HG03139 (cell line): Measurements from ENCODE around the gene ZFPM1.

Experiments
- ATAC-seq: cut with Tn5 transposase; IDR thresholded peaks from one replicate; pipeline ENCODE4 v1.9.1; 2021; ENCODE audit not compliant: unreplicated experiment

Gene ZFPM1

DNA sequence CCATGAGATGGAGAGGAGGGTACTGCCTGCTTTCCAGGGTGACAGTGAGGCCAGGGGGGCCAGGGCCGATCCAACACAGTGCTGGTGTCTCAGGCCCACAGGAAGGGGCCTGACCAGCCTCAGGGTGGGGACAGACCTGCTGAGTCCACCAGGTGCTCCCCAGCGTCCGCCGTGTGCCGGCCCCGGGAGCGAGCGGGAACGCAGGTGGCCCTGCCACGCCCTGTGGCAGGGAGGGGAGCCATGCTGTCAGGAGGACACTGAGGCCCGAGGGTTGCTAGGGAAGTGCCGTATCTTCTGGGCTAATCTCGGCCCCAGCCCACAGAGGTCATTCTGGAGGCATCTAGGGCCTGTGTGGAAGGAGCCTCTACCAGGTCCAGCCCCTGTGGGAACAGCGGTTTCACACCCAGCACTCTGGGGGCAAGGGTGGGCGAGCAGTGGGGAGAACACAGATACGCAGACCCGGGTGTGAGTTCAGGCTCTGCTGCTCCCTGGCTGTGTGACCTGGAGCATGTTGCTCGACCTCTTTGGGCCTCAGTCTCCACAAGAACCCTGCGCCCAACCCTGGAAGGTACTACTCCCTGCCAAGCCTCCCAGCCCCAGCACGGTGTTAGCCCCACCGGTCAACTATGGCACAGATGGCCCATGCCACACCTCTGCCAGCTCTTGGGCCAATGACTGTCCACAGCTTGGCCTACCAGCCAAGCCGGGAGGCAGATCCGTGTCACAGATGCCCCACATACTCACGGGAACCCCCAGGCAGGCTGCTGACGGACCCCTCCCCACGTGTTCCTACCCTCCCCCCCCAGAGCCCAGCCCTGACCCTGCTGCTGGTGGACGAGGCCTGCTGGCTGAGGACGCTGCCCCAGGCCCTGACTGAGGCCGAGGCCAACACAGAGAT is 73.2 kb downstream of the ZFPM1 start:
- ATAC-seq, result no peak

DNA sequence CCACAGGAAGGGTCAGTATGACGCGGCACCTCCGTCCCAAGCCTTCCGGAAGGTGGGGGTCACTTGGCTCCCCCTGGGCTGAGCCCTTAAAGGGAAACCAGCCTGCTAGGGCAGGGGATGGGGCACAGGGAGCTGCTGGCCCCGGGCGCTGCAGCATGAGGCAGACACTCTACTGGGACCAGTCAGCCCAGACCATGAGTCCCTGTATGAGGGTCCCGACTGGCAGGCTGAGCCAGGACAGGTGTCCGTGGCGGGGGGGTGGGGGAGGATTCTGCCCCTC is 73.8 kb downstream of the ZFPM1 start:
- no peak for ATAC-seq

DNA sequence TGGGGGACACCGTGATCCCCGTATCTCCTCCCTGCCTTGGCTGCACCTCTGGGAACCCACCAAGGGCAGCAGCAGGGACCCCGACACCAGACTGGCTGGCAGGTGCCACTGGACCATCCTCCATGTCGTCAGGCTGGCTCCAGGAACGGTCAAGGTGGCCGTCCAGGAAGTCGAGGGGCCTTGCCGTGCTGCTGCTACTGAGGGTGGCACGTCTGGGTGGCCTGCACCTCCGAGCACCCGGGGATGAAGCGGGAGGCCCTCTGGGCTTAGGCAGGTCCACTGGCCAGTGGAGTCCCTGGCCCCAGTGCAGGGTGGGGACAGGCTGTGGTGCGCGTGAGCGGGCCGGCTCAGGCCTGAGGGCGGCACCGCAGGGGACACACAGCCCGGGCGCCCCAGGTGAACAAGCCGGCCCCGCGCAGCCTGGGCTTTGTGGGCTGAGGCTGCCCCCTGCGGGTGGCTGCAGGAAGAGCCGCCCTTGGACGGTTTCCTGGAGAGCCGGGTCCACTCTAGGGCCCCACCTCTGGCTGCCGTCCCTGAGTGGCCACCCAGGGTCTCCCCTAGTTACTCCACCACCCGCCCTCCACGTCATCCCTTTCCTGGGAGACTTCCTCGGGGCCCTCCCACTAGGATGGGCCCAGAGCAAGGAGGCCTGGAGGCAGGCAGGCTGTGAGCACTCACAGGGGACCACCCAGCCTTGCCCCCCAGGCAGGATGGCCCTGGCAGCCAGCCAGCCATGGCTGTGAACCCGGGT is 74.3 kb downstream of the ZFPM1 start:
- ATAC-seq, result no peak

DNA sequence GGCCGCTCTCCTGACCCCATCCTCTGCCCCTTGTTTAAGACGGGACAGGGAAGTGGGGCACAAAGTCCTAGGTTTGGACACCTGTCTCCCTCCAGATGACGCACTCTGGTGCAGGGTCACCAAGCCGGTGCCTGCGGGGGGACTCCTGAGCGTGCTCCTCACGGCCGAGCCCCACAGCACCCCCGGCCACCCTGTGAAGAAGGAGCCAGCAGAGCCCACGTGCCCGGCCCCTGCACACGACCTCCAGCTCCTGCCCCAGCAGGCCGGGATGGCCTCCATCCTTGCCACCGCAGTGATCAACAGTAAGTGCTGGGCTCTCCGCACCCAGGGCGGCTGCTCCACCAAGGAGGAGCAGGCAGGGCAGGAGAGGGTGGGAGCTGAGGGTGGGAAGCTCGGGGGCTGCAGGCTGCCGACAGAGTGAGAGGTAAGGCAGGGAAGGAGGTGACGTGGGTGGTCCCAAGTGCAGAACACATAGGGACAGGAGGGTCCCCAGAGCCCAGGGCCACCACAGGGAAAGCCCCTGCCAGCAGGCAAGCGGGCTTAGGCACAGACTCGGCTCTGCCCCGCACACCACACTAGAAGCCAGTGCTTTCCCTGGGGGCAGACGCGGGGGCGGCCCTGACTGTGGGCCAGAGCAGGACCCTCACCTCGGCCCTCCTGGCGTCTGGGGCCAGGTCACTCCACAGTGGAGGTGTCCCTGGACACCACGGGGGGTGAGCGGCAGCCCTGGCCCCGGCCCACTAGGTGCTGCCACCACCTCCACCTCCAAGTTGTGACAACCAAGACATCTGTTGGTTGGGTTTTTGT is 75.1 kb downstream of the ZFPM1 start:
- no peak for ATAC-seq

DNA sequence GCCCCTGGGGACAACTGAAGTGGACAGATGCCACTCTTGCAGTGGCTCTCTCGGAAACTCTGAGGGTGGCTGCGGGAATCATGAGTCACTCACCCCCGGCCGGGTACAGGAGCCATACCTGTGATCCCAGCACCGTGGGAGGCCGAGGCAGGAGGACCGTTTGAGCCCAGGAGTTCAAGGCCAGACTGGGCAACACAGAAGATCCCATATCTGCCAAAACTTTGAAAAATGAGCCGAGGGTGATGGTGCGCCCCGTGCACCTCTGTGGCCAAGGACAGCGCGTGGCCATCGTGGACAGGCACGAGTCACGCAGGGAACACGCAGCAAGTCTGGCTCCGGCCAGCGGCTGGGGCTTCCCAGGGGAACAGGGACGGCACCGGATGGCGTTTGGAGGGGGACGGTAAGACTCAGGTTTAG is 75.8 kb downstream of the ZFPM1 start:
- no peak for ATAC-seq

DNA sequence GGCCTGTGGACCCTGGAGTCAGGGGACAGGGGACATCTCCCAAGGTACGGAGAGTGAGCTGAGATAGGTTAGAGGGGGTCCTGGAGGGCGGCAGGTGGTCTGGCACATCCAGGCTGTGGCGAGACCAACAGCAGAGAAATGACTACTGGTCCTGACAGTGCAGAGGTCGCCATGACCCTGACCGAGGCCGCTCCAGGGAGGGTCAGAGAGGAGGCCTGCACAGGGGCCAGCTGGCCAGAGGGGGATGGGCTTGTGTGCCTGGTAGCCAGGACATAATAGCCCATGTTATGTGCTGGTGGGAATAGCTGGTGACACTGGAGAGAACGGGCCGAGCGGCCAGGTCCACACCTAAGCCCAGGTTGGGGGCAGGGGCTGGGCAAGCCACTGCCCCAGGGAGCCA is 76.5 kb downstream of the ZFPM1 start:
- ATAC-seq, result no peak

DNA sequence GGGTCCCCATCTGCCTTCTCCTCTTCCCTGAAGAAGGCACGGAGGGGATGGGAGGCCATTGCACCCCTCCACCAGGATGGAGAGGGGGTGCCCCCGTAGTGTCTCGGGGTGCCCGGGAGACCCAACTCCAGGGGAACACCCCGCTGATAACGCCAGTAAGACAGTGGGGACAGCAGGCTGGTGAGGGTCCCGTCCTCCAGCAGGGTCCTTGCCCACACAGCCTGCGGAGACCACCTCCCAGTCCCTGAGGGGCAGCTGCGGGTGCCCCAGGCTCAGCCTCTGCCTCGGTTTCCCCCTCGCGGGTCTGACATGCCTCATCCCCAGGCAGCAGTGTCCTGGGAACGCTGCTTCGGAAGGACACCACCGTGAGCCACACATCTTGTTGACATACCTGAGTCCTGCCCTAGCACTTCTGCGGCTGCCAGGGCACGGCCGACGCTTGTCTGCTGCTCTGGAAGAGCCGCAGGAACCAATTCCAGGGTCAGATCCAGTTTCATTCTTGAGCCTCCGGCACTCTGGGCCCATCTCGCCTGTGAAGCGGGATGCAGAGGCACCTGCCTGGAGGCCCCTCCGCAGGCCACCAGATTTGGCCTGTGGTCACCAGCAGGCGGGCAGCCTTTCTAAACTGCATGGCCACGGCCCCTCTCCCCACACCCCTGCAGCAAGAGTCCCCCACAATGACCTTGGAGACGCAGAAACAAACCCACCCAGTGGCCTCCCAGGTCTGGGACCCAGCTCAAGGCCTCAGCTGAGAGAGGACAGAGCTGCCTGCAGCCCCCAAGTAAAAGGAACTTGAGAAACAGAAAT is 77.2 kb downstream of the ZFPM1 start:
- ATAC-seq, result no peak

DNA sequence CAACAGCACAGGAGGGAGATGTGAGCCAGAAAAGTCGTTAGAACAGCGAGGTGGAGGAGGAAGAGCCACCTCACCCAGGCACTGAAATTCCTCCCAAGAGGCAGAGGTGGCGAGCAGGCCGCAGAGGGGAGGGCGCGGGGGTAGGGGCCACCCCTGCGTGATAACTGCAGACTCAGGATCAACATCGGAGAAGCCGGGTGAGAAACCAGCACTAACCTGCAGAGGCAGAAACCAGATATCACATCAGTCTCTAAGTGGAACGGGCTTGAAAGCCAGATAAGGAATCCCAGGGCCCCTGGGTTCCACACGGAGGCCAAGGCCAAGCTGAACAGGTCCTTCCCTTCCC is 77.8 kb downstream of the ZFPM1 start:
- no peak for ATAC-seq

DNA sequence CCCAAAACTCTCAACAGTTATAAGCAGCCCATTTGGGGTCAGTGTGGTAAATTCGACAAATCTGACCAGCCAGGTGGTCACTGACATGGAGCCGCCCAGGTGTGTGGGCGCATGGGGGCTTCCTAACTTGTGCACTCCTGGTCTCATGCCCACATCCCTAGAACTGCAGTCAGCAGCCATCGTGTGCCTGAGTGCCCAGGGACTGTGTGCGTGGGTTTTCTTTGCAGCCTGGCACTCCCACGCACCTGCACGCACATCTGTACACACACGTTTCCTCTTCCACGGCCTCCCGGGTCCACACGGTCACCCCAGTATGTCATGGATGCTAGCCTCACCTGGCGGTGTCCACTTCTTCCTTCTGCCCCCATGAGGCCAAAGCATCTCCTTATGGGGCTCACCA is 78.3 kb downstream of the ZFPM1 start:
- ATAC-seq, result no peak

DNA sequence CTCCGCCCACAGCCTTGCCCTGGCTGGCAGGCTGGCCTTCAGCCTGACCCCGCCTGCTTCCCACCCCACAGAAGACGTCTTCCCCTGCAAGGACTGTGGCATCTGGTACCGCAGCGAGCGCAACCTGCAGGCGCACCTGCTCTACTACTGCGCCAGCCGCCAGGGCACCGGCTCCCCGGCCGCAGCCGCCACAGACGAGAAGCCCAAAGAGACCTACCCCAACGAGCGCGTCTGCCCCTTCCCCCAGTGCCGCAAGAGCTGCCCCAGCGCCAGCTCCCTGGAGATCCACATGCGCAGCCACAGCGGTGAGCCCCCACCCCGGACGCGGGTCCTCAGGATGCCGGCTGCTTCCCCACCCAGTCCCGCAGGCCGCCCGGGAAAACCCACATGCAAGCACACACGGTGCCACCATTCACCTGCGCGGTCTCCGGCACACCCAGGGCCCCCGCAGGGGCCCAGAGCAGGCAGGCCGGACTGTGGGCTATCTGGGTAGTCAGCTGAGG is 78.9 kb downstream of the ZFPM1 start:
- ATAC-seq, result no peak

DNA sequence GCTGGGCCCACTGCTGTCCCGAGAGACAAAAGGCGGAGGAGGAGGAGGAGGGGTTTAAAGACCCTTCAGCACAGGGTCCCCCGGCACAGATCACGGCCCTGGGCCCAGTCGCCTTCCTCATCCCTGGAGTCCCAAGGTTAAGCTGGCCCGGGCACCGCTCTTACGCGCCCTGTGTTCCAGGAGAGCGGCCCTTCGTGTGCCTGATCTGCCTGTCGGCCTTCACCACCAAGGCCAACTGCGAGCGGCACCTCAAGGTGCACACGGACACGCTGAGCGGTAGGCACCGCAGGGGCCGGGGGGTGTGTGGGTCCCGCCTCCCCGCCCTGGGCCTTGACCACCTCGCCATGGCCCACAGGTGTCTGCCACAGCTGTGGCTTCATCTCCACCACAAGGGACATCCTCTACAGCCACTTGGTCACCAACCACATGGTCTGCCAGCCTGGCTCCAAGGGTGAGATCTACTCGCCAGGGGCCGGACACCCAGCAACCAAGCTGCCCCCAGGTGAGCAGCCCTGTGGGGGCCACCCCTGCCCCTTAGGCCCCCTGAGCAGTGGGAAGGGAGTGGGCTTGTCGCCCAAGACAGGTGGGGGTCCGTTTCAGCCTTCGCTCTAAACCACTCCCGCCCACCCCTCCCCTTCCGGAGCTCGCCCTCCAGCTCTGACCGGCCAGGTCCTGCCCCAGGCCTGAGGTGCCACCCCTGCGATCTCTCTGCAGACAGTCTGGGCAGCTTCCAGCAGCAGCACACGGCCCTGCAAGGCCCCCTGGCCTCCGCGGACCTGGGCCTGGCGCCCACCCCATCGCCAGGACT is 79.6 kb downstream of the ZFPM1 start:
- no peak for ATAC-seq

DNA sequence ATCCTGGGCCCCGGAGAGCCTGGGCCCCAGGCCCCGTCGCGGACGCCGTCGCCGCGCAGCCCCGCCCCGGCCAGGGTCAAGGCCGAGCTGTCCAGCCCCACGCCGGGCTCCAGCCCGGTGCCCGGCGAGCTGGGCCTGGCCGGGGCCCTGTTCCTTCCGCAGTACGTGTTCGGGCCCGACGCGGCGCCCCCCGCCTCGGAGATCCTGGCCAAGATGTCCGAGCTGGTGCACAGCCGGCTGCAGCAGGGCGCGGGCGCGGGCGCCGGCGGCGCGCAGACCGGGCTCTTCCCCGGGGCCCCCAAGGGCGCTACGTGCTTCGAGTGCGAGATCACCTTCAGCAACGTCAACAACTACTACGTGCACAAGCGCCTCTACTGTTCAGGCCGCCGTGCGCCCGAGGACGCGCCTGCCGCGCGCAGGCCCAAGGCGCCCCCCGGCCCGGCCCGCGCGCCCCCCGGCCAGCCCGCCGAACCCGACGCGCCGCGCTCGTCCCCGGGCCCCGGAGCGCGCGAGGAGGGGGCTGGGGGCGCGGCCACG is 80.4 kb downstream of the ZFPM1 start:
- ATAC-seq, result no peak

DNA sequence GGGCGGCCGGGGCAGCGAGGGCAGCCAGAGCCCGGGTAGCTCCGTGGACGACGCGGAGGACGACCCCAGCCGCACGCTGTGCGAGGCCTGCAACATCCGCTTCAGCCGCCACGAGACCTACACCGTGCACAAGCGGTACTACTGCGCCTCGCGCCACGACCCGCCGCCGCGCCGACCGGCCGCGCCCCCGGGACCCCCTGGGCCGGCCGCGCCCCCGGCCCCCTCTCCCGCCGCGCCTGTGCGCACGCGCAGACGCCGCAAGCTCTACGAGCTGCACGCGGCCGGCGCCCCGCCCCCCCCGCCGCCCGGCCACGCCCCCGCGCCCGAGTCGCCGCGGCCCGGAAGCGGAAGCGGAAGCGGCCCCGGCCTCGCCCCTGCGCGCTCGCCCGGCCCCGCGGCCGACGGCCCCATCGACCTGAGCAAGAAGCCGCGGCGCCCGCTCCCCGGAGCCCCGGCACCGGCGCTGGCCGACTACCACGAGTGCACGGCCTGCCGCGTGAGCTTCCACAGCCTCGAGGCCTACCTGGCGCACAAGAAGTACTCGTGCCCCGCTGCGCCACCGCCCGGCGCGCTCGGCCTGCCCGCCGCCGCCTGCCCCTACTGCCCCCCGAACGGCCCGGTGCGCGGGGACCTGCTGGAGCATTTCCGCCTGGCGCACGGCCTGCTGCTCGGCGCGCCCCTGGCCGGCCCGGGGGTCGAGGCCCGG is 81.0 kb downstream of the ZFPM1 start:
- peak; percentile 56 for ATAC-seq

DNA sequence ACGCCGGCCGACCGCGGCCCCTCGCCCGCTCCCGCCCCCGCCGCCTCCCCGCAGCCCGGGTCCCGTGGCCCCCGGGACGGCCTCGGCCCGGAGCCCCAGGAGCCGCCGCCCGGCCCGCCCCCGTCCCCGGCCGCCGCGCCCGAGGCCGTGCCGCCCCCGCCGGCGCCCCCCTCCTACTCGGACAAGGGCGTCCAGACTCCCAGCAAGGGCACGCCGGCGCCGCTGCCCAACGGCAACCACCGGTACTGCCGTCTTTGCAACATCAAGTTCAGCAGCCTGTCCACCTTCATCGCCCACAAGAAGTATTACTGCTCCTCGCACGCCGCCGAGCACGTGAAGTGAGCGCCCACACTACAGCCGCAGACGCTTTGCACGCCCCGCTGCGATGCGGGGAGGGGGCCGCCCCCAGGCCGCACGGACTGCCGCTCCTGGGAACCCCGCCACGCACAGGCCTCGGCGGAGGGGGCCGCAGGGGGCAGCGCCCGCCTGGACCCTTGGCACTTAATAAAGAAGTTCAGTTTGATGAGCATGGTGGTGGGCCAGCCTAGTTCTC is 81.6 kb downstream of the ZFPM1 start:
- ATAC-seq, result no peak

DNA sequence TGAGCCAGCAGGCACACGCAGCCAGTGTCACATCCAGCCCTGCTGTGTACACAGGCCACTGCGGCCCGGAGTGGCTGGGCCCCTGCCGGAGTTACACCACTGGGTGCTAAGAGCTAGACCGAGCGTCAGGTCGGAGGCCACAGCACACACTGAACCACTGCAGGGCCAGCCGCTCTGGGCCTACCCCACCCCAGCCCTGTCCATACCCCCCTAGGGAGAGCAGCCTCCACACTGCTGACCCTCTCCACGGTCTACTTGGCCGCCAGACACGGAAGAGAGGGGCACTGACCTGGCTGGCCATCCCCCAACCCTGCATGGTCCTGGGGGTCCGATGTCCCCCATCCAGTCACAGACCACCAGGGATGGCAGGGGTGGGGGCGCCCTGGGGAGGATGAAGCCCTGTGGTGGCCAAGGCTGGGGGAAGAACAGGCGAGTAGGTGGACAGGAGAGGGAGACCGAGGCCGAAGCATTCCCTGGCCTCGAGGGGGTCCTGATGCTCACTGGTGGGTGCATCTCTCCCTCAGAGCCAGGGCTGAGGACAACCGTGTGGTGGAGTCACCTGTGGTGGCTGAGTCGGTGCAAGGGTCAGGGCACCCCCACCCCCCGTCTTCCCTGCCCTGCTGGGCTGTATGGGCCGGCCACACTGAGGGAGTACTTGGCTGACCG is 82.2 kb downstream of the ZFPM1 start:
- no peak for ATAC-seq

DNA sequence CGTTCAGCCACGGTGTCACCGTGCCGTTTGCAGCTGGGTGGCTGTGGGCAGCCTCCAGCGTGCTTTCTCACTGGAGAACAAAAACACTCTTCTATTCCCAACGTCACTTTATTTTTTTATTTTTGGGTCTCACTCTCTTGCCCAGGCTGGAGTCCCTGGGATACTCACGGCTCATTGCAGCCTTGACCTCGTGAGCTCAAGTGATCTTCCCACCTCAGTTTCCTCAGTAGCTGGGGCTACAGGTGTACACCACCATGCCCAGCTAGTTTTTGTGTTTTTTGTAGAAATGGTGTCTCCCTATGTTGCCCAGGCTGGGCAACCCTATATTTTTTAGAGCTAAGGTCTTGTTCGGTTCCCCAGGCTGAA is 82.8 kb downstream of the ZFPM1 start:
- no peak for ATAC-seq

DNA sequence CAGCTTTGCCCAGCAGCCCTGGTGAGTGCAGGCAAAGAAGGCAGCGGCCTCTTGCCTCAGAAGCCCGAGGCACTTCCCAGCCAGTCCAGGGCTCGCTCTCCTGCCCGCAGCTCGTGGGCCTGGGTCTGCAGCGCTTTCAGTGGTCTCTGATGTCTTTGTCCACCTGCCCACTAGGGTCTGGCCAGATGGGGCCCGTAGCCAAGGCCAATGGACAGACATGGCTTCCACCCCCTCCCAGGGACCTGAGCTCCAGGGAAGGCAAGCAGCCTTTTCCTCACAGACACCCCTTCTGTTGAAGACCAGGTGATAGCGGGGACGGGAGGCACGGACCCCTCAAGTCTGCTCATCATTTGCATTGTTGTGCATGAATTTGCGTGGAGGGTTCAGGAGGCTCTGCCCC is 83.4 kb downstream of the ZFPM1 start:
- no peak for ATAC-seq

DNA sequence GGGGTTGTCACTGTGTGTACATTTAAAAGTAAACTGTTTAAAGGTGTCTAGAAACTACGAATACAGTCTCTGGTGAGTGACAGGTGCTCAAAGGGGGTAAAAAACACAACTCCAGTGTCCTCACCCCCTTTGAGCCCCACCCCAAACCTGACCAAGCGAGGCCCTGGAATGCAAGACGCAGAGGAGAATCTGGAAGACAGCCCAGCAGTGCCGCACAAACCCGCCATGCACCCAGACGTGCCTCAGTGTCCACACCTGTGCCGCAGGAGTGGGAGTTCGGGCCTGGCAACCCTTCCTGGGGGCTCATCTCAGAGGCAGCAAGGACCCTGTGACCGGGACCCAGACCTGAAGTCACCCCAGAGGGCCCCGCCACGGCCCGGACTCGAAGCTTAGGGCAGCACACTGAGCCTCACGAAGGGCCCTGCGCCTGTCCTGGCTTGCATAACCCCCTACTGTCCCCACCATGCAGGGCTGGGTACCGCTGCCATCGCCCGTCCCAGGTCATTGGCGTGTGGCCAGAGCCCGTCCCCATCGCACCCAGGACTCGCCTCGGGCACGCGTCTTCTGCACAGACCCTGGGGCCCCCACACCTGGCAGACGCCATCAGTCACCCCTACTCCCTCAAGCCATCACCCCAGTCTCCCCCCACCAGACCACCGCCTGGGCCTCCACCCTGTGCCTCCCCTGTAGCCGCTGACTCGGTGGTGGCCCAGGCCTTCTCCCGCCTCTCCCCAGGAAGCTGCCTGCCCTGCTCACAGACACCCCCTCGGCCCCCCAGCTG is 84.1 kb downstream of the ZFPM1 start:
- no peak for ATAC-seq
